Measurements from ENCODE around the gene CILP.
"Not testable (repeated sequence)": the region's sequence is repeated elsewhere in the genome, so short reads cannot be mapped to it uniquely, and the experiment has no call there.

CILP gene, protein sequence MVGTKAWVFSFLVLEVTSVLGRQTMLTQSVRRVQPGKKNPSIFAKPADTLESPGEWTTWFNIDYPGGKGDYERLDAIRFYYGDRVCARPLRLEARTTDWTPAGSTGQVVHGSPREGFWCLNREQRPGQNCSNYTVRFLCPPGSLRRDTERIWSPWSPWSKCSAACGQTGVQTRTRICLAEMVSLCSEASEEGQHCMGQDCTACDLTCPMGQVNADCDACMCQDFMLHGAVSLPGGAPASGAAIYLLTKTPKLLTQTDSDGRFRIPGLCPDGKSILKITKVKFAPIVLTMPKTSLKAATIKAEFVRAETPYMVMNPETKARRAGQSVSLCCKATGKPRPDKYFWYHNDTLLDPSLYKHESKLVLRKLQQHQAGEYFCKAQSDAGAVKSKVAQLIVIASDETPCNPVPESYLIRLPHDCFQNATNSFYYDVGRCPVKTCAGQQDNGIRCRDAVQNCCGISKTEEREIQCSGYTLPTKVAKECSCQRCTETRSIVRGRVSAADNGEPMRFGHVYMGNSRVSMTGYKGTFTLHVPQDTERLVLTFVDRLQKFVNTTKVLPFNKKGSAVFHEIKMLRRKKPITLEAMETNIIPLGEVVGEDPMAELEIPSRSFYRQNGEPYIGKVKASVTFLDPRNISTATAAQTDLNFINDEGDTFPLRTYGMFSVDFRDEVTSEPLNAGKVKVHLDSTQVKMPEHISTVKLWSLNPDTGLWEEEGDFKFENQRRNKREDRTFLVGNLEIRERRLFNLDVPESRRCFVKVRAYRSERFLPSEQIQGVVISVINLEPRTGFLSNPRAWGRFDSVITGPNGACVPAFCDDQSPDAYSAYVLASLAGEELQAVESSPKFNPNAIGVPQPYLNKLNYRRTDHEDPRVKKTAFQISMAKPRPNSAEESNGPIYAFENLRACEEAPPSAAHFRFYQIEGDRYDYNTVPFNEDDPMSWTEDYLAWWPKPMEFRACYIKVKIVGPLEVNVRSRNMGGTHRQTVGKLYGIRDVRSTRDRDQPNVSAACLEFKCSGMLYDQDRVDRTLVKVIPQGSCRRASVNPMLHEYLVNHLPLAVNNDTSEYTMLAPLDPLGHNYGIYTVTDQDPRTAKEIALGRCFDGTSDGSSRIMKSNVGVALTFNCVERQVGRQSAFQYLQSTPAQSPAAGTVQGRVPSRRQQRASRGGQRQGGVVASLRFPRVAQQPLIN

DNA sequence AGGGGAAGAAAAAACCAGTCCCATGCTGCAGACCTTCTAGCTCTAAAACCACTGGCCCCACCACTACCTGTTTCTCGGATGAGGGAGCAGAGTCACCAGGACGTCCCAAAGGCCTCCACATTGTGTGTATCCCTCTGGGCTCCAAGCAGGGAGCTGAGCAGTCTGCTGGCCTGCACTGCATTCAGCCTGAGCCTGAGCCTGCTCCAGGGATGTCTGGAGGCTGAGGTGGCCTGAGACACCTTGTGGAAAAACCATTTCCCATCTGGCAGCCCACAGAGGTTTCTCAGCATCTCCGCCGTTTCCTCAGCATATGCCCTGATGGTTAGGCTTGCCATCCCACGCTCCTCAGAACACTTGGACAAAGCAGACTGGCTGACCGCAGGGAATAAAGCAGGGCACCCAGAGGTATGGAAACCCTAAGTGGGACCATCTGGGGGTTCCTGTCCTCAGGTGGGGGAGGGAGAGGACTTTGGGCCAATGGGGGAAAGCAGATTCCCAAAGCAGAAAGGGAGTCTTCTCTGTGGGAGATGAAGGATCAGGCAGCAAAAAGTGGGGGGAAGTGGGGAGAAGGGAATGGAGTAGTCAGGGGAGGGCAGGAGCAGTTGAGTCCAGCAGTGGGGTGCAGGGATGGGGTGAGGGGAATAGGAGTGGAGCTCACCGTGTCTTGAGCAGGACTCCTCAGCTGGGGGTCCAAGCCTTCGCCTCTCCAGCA is at the start of gene CILP:
TSS of gene CILP (minus strand) at position 704 of the 712 bp plus-strand sequence. CDS start 1,718 bp downstream, outside the sequence.
- no peak for DNase-seq

DNA sequence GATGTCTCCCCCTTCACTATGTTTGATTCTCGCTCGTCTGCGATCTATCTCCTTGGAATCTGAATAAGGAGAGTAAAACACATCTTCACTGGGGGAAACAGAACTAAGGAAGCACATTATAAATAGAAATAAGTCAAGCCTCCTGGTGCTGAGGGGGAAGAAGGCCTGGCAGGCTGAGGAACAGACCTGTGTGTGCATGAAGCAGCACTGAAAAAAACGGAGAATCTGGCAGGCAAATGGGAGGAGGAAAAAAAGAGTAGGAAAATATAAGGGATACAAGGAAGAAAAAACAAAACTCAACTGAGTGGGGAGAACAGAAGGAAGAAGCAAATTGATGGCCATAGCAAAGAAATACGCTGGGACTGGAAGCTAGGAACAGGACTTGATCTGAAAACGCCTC is 49.7 kb upstream of the CILP start:
- no peak for DNase-seq

DNA sequence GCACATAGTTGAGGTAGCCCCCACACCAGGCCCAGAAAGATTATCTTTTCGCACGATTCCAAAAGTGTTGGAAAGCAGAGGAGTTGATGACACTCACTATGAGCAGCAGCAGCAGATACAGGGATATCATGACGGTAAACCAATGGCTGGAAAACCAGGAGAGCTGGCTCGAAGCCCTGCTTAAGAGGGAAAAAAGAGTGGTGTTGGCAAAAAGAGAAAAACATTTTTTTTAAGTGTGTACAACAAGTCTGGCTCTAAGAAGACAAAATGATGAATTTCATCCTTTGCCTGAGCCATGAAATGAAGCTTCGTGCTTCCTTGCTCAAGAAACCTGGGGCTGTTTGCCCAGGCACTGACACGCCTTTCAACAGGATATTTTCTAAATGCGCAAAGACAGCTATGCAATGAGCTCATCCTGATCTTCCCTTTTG is 48.1 kb upstream of the CILP start:
- DNase-seq = no peak

DNA sequence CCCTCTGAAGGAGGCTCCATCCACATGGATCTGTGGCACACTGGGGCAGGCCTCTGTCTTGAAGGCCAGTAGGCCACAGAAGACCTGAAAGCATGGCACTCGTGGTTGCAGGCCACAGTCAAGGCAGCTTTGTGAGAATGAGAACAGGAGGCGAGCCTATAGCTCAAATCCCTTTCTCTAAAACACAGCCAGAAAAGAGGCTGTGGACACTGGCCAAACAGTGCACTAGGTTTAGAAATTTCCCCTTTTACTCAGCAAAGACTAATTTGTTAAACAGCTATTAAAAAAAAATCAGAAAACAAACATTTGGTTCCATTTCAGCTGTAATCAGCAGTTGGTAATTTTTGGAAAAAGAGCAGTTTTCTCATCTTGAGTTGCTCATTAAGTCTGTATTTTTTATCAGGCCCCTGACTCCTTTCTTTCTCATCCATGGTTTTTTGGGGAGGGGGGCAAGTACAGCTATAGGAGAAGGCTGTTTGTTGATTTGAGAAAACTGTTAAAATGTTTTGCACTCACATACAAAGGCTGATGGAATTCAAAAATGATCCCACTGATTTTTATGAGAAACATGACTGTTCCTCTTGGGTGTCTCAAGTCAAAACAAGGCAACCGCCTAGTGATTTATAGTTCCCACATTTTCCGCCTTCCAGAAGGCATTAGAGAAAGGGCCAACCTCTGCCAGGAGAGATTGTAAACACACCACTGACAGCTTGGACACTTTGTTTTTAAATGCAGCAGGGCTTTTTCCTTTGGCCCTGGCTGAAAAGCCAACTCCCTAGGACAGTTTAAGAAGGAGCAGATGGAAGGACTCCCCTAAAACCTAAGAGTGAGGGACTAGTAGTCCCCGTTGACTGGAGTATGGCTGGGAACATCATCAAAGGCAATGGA is 47.3 kb upstream of the CILP start:
- no peak for DNase-seq

- no peak for DNase-seq
Observed at GRCh38 chr15:65255486-65256140, 44.3 kb upstream of the CILP start.

DNA sequence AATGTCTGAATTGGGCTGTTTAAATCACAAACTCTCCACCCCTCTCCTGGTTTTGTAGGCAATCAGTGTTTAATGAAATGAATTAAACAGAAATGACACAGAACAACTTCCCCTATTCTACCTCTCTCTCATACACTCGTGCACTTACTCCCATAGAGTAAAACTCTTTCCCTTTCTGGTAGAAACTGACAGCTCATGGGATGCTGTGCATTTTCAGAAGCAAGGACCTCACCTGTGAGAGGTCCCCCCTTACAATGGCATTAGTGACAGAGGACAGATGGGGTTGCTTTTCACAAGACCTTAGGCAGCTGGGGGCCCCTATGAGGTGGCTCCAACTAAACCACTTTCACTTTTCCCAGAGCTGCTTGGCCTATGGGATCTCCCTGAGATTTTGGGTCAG is 43.5 kb upstream of the CILP start:
- no peak for DNase-seq

DNA sequence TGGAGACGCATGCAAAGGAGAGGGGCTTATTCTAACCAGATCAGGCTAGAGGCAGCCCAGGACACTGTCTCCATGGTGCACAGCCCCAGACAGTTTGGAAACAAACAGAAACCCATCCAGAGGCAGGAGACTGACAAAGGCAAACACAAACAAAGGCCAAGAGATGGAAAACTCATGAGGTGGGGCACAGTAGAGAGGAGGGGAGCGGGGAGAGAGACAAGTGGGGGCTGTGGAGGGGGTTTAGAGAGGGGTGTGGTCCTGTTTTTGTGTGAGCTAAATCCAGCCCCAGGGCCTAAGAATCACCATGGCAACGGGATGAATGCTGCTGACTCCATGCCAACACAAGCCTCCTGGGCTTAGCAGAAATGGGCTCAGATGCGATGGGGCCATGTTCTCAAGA is 43.1 kb upstream of the CILP start:
- DNase-seq = no peak

GRCh38 chr15:65249641-65250040 is 38.4 kb upstream of the CILP start:
- no peak for DNase-seq

GRCh38 chr15:65248511-65249255 is 37.4 kb upstream of the CILP start:
- no peak for DNase-seq

- DNase-seq = no peak
Observed at GRCh38 chr15:65246939-65247338, 35.7 kb upstream of the CILP start.

DNA sequence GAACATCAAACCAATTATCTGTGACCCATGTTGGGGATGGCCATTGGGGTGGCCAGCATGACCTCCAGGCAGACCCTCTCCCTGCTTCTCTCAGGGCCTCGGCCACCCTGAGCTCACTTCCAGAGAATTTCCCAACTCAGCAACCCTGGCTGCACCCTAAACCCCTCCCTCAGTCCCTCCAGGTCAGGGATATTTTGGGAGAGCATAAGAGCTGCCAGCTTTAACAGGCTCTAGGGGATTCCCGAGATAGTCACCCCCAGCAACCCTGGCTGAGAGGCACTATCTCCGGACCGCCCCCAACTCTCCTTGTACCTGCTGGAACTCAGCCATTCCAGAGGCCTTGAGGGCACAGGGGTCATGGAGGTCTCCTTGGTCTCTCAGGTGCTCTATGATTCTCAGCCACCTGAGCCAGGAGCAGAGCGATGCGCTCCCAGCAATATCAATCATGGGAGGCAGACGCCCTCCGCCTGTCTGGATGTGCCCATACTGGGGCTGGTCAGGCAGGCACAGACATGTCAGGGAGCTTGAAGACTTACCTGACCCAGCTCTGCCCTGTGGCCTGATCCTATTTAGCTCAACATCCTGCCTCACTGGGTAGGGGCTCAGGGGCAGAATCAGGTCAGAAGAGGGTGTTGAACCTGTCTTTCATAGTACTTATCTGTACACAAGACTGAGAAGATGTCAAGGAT is 34.9 kb upstream of the CILP start:
- DNase-seq = no peak

DNA sequence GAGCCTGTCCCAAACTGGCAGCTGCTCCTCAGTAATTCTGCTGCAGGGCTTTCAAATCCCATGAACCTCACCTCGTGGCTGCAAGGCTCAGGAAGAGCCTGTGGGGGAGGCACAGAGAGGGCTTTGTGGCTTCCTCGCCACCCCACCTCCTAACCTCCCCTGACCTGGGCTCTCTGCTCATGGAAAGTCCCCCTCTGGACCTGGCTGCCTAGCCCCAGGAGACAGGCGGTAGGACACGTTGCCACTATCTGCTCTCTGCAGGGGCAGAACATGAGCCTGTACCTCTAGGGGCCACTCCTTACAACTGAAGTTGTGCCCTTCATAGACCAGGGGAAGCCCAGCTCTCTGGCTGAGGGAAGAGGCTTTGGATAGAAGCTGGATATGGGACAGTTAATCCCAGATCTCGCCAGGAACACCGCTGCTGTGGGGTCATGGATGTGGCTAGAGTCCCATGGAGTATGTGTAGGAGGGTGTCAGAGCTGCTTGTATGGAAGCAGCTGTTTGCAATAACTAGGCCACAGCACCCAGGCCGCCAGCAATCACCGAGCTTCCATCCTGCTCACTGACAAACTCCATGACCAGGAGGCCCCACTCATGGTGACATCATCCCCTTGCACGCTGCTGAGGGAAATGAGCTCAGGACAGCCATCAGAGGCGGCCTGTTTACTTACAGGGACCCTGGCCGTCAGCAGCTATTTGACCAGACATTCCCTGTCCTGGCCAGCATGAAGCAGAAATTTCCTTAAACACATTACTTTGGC is 34.0 kb upstream of the CILP start:
- no peak for DNase-seq

DNA sequence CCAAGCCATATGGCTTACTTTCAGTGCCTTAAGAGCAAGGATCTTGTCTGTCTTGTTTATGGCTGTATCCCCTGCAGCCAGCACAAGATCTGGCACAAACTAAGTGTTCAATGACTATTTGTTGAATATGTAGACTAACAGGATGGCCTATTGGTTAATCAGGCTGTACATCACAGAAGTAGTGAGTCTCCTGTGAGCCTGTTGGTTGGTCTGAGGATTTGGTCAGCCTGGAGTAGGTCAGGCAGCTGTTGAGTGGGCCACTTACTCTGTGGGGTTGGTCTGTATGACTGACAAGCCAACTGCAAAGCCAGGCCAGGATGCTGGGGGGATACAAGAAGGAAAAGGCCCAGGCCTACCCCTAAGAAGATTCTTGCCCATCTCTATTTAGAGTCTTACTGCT is 33.4 kb upstream of the CILP start:
- no peak for DNase-seq

DNA sequence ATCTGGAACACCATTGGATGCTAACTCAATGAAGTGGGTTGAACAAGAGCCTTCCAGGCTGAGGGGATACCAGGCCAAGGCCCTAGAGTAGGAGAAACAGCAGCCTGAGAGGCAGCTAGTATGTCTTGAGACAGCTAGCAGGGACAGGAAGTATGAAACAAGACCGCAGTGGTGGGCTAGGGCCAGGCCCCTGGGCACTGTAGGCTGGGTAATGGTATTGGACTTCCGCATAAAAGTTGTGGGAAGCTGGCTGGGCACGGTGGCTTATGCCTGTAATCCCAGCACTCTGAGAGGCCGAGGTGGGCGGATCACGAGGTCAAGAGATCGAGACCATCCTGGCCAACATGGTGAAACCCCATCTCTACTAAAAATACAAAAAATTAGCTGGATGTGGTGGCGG is 25.2 kb upstream of the CILP start:
- DNase-seq = not testable (repeated sequence)

GRCh38 chr15:65233696-65234095 is 22.4 kb upstream of the CILP start:
- DNase-seq = no peak

DNA sequence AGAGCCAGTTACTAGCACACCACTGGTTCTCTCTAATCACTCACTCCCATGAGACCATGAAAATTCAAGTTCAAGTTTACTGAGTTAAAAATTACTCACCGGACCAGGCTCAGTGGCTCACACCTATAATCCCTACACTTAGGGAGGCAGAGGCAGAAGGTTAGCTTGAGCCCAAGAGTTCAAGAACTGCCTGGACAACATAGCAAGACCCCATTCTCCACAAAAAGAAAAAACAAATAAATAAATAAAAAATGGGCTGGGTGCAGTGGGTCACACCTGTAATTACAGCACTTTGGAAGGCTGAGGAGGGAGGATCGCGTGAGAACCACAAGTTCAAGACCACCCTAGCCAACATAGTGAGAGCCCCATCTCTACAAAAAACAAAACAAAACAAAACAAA is 21.2 kb upstream of the CILP start:
- no peak for DNase-seq

DNA sequence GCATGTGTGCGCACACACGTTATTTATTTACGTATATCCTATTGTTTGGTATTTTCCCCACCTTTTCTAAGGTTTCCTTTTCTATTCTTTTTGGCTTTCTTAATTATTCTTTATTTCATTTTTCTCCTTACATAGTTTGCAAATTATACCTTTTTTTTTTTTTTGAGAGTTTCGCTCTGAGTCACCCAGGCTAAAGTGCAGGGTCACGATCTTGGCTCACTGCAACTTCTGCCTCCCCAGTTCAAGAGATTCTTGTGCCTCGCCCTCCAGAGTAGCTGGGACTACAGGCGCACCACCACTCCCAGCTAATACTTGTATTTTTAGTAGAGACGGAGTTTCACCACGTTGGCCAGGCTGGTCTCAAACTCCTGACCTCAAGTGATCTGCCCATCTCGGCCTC is 20.0 kb upstream of the CILP start:
- no peak for DNase-seq

- not testable (repeated sequence) for DNase-seq
Observed at GRCh38 chr15:65226901-65227300, 15.6 kb upstream of the CILP start.

- DNase-seq = no peak
Observed at GRCh38 chr15:65226221-65226620, 14.9 kb upstream of the CILP start.
